H1 (cell line): ENCODE data around the gene ITPR1. TPM values are rescaled to one million over a fixed set of nuclear protein-coding genes. Genes with fewer than 3 reads are reported as not detected.

Source experiments
- CTCF ChIA-PET: fragments of 300-600 bp; sonication (Branson Sonifier 250); formaldehyde crosslinking; loops from one replicate; lab custom pipeline; 2021; ENCODE audit not compliant: partially characterized antibody; lab: Charles Lee
- POLR2A ChIA-PET: fragments of 300-600 bp; sonication (Branson Sonifier 250); formaldehyde crosslinking; loops from one replicate; lab custom pipeline; 2021; ENCODE audit warnings: inconsistent platforms; ENCODE audit not compliant: partially characterized antibody; lab: Charles Lee
- DNase-seq, 2 experiments: peaks; one replicate each; pipeline versions ENCODE4 v3.0.0 to v3.0.0-alpha.2; 2010 to 2022; ENCODE audit warnings: low spot score in 2 of 2, low read depth in 1 of 2, mixed read lengths in 1 of 2
- FAIRE-seq: peaks from 2 replicates; lab custom pipeline; 2011; peaks lifted over from hg19 to GRCh38; lab: Jason Lieb, UNC
- H2AFZ ChIP-seq: 2 replicates; pipeline ENCODE4 v1.8.1; 2012; ENCODE audit warnings: low read length, inconsistent platforms
- H2AK5ac ChIP-seq: 2 replicates; pipeline ENCODE4 v1.6.1; 2013; ENCODE audit warnings: low read depth, low read length
- H2BK120ac ChIP-seq: replicated peaks from 2 replicates; pipeline ENCODE3; 2013; ENCODE audit warnings: low read depth, low read length, inconsistent platforms
- H2BK12ac ChIP-seq: 2 replicates; pipeline ENCODE4 v1.6.1; 2013; ENCODE audit warnings: low read depth, low read length
- H2BK15ac ChIP-seq: 2 replicates; pipeline ENCODE4 v1.6.1; 2013; ENCODE audit warnings: low read length
- H2BK20ac ChIP-seq: 2 replicates; pipeline ENCODE4 v1.6.1; 2013; ENCODE audit warnings: low read length
- H2BK5ac ChIP-seq: 2 replicates; pipeline ENCODE4 v1.6.1; 2013; ENCODE audit warnings: low read depth, low read length
- H3K14ac ChIP-seq: 2 replicates; pipeline ENCODE4 v1.6.1; 2013; ENCODE audit warnings: inconsistent platforms; ENCODE audit not compliant: insufficient read length
- H3K18ac ChIP-seq: 2 replicates; pipeline ENCODE4 v1.6.1; 2013; ENCODE audit warnings: low read length; ENCODE audit errors: extremely low read depth
- H3K23ac ChIP-seq: 2 replicates; pipeline ENCODE4 v1.6.1; 2013; ENCODE audit warnings: inconsistent platforms; ENCODE audit not compliant: insufficient read length
- H3K23me2 ChIP-seq: 2 replicates; pipeline ENCODE4 v1.6.1; 2013; ENCODE audit warnings: low read depth, low read length
- H3K27ac ChIP-seq: 2 replicates; pipeline ENCODE4 v1.6.1; 2011; ENCODE audit warnings: low read depth, low read length, inconsistent platforms
- H3K27me3 ChIP-seq, 4 experiments: replicated peaks in 1 of 4; 1 replicate in 1 of 4; 2 replicates in 3 of 4; pipeline versions ENCODE4 v1.6.1 to v1.8.1; 2011 to 2013; ENCODE audit warnings: low read length in 3 of 4, mild to moderate bottlenecking in 3 of 4, inconsistent platforms in 2 of 4, mixed read lengths in 2 of 4, moderate library complexity in 1 of 4; ENCODE audit not compliant: control insufficient read depth in 3 of 4, insufficient read depth in 3 of 4; ENCODE audit errors: extremely low read depth in 1 of 4
- H3K36me3 ChIP-seq, 4 experiments: 2 replicates each; pipeline versions ENCODE4 v1.6.1 to v1.8.1; 2011 to 2013; ENCODE audit warnings: mild to moderate bottlenecking in 4 of 4, low read length in 3 of 4, moderate library complexity in 2 of 4, control low read depth in 1 of 4, inconsistent platforms in 1 of 4; ENCODE audit not compliant: insufficient read depth in 4 of 4, control insufficient read depth in 2 of 4
- H3K4ac ChIP-seq: replicated peaks from 2 replicates; pipeline ENCODE3; 2013; ENCODE audit warnings: low read length, low read depth, mixed read lengths, inconsistent platforms; ENCODE audit not compliant: insufficient read length
- H3K4me1 ChIP-seq, 4 experiments: replicated peaks in 1 of 4; 1 replicate in 1 of 4; 2 replicates in 3 of 4; pipeline versions ENCODE4 v1.6.1 to v1.8.1; 2011 to 2013; ENCODE audit warnings: low read length in 3 of 4, inconsistent platforms in 2 of 4, mixed read lengths in 1 of 4; ENCODE audit not compliant: insufficient read depth in 4 of 4, control insufficient read depth in 3 of 4
- H3K4me2 ChIP-seq, 2 experiments: 2 replicates each; pipeline versions ENCODE4 v1.6.1 to v1.8.1; 2011 to 2013; ENCODE audit warnings: low read depth in 2 of 2, low read length in 2 of 2, control low read depth in 1 of 2, inconsistent platforms in 1 of 2, mild to moderate bottlenecking in 1 of 2; ENCODE audit not compliant: insufficient read depth in 1 of 2
- H3K4me3 ChIP-seq, 4 experiments: fragments of 200-600, 300-600 bp in 1 of 4; sonication (generic), shearing (Covaris generic), sonication (Bioruptor Twin) in 1 of 4; 2 replicates each; pipeline versions ENCODE4 v1.5.1 to v1.8.1; 2011 to 2016; ENCODE audit warnings: low read length in 4 of 4, low read depth in 3 of 4, control low read depth in 2 of 4, inconsistent platforms in 2 of 4, mild to moderate bottlenecking in 2 of 4, mixed read lengths in 1 of 4, moderate library complexity in 1 of 4; ENCODE audit not compliant: insufficient read depth in 2 of 4; ENCODE audit errors: extremely low read depth in 1 of 4
- H3K56ac ChIP-seq: replicated peaks from 2 replicates; pipeline ENCODE3; 2013; ENCODE audit warnings: low read depth, mild to moderate bottlenecking, mixed read lengths, low read length, inconsistent platforms; ENCODE audit not compliant: insufficient read length
- H3K79me1 ChIP-seq: 2 replicates; pipeline ENCODE4 v1.6.1; 2013; ENCODE audit warnings: low read depth, low read length, control low read depth
- H3K79me2 ChIP-seq, 2 experiments: 2 replicates each; pipeline versions ENCODE4 v1.6.1 to v1.8.1; 2012 to 2013; ENCODE audit warnings: low read length in 2 of 2, mild to moderate bottlenecking in 2 of 2, inconsistent platforms in 1 of 2; ENCODE audit not compliant: insufficient read depth in 2 of 2, control insufficient read depth in 1 of 2
- H3K9ac ChIP-seq, 4 experiments: replicated peaks in 1 of 4; 1 replicate in 1 of 4; 2 replicates in 3 of 4; pipeline versions ENCODE4 v1.6.1 to v1.8.1; 2011 to 2013; ENCODE audit warnings: low read depth in 3 of 4, low read length in 3 of 4, control low read depth in 2 of 4, mild to moderate bottlenecking in 2 of 4, moderate library complexity in 2 of 4, inconsistent platforms in 1 of 4; ENCODE audit errors: extremely low read depth in 1 of 4
- H3K9me3 ChIP-seq, 2 experiments: 2 replicates each; pipeline versions ENCODE4 v1.6.1 to v1.8.1; 2012 to 2013; ENCODE audit warnings: mild to moderate bottlenecking in 2 of 2, moderate library complexity in 2 of 2, control low read depth in 1 of 2, inconsistent platforms in 1 of 2, low read depth in 1 of 2, low read length in 1 of 2, mixed read lengths in 1 of 2; ENCODE audit not compliant: insufficient read depth in 2 of 2
- H4K20me1 ChIP-seq, 2 experiments: replicated peaks in 1 of 2; 2 replicates each; pipeline versions ENCODE3 to v1.8.1; 2011 to 2013; ENCODE audit warnings: inconsistent platforms in 2 of 2, low read length in 2 of 2, mild to moderate bottlenecking in 1 of 2; ENCODE audit not compliant: insufficient read depth in 2 of 2, control insufficient read depth in 1 of 2
- H4K5ac ChIP-seq: 2 replicates; pipeline ENCODE4 v1.6.1; 2013; ENCODE audit warnings: low read length, low read depth, mixed read lengths, inconsistent platforms; ENCODE audit not compliant: insufficient read length
- H4K8ac ChIP-seq: 2 replicates; pipeline ENCODE4 v1.8.0; 2013; ENCODE audit warnings: mild to moderate bottlenecking, moderate library complexity, low read length, inconsistent platforms; ENCODE audit not compliant: insufficient read depth; ENCODE audit errors: extremely low read depth
- H4K91ac ChIP-seq: replicated peaks from 2 replicates; pipeline ENCODE3; 2013; ENCODE audit warnings: low read length, mixed read lengths, inconsistent platforms; ENCODE audit not compliant: insufficient read length
- SRF ChIP-seq: IDR thresholded peaks from 2 replicates; pipeline ENCODE4 v1.6.1; 2011; ENCODE audit warnings: mild to moderate bottlenecking, low read depth, low read length, moderate library complexity
- WGBS, 2 experiments: shearing (Covaris generic) in 1 of 2; methylation state at CpG; one replicate each; pipeline versions ENCODE4 v1.1.6 to v1.1.7; 2013 to 2015; ENCODE audit warnings: low lambda C conversion rate in 2 of 2, mixed read lengths in 2 of 2, inconsistent platforms in 1 of 2, low coverage in 1 of 2, missing lambda C conversion rate in 1 of 2; ENCODE audit not compliant: insufficient replicate concordance in 2 of 2, insufficient coverage in 1 of 2, insufficient read length in 1 of 2; ENCODE audit errors: extremely low coverage in 1 of 2, missing lambda C conversion rate in 1 of 2; 5-methylcytosine and 5-hydroxymethylcytosine counted together
- polyA plus RNA-seq, 7 experiments: library from polyadenylated mRNA; depleted of rRNA in 3 of 7; stranded (reverse) in 5 of 7; unstranded in 2 of 7; fragments of >200 nt in 5 of 7; fragments of 200-250 nt in 2 of 7; gene quantifications; 1 replicate in 5 of 7; 2 replicates in 1 of 7; 4 replicates in 1 of 7; pipeline versions ENCODE4 v1.2.1 to v1.2.3, GENCODE V29; 2011 to 2013; ENCODE audit warnings: missing spikeins in 2 of 7, mixed read lengths in 2 of 7
- total RNA-seq: library from RNA; stranded (reverse); fragmentation: NEBNext Ultra II Directional; extraction: Animal tissue kit (Norgen Biotek cat#: 25700); gene quantifications from 2 replicates; pipeline ENCODE4 v1.2.1, GENCODE V29; 2021

ITPR1 gene
- total and polyA plus RNA-seq, 2 of the 8 experiments (the other 6 are each of a cell fraction or from before 2014, with no cell fraction given), result 2.5 to 16.3 TPM

GRCh38 chr3:4852780-4853748 is 359.9 kb downstream of the ITPR1 start:
- H3K79me2 ChIP-seq, result no peaks in the 10 kb centered on the region
- no peak for FAIRE-seq
- H4K91ac ChIP-seq, result no peak overlapping the region

More at GRCh38 chr3:4852780-4853748, 359.9 kb downstream of the ITPR1 start:
- Histone ChIP-seq H3K14ac (no peak overlapping the region), H4K20me1 (no peaks in the 10 kb centered on the region), H3K23ac (no peak overlapping the region), H3K36me3 (no peaks in the 10 kb centered on the region), H2BK15ac (no peak overlapping the region), H3K18ac (no peak overlapping the region), H2BK5ac (no peak overlapping the region), H4K8ac (no peak overlapping the region), H2AK5ac (no peak overlapping the region), H3K4me3 (no peak overlapping the region), H3K9me3 (no peaks in the 10 kb centered on the region), H3K4me1 (peaks cover 0 to 3% (median 0%) of the 10 kb centered on the region in 4 experiments; a peak in 1 of 7 replicates), H3K23me2 (no peaks in the 10 kb centered on the region), H4K5ac (no peak overlapping the region), H3K27me3 (no peaks in the 10 kb centered on the region), H2BK120ac (no peak overlapping the region), H3K27ac (no peak overlapping the region), H2AFZ (0 out of 2 replicates have a peak overlapping the region, but pooled peaks have one; percentile 50), H2BK12ac (no peak overlapping the region), H3K79me1 (no peaks in the 10 kb centered on the region), H3K4me2 (no peak overlapping the region), H3K9ac (no peak overlapping the region), H3K56ac (no peak overlapping the region), H2BK20ac (no peak overlapping the region), H3K4ac (no peak overlapping the region)
- DNase-seq, result no peak
- WGBS, 2 experiments, result 91% methylated on average over 5 of the region's 5 CpGs; no CpG with 5 or more reads in 1 of the 2 experiments
- POLR2A ChIA-PET, result no interaction called here
- no peak for TF ChIP-seq SRF
- CTCF ChIA-PET, result interaction anchor here (0.6 kb wide), 1 partner anchor 62 kb away, joined by 3 read pairs; no protein-coding TSS in a partner anchor
